CD4-positive, alpha-beta T cell (primary cell): ENCODE measurements around the gene SHMT2. TPM values are rescaled to one million over a fixed set of nuclear protein-coding genes. Genes with fewer than 3 reads are reported as not detected.

Experiments
- ATAC-seq: fragments of 200-7000 bp; cut with Tn5 transposase; one replicate; pipeline ENCODE4 v1.10.0; 2022; ENCODE audit warnings: mild to moderate bottlenecking; ENCODE audit not compliant: poor library complexity
- CTCF ChIA-PET: fragments of 350-600 bp; sonication (Branson Sonifier 250); formaldehyde crosslinking; loops from one replicate; lab custom pipeline; 2021; ENCODE audit warnings: antibody characterized with exemption, inconsistent platforms; lab: Charles Lee
- POLR2A ChIA-PET: fragments of 350-600 bp; sonication (Branson Sonifier 250); formaldehyde crosslinking; loops from one replicate; lab custom pipeline; 2021; ENCODE audit warnings: antibody characterized with exemption, inconsistent platforms; lab: Charles Lee
- DNase-seq, 14 experiments: peaks; one replicate each; pipeline ENCODE4 v3.0.0-alpha.2; 2013 to 2020; ENCODE audit warnings: mixed read lengths in 2 of 14
- H3K27ac ChIP-seq, 2 donors: one replicate each; pipeline versions ENCODE4 v1.5.1 to v1.7.0; 2013; ENCODE audit warnings: low read length in 2 of 2, low read depth in 1 of 2, mild to moderate bottlenecking in 1 of 2
- H3K27me3 ChIP-seq, 2 experiments: 1 replicate in 1 of 2; 2 replicates in 1 of 2; pipeline versions ENCODE4 v1.6.1 to v1.7.0; 2013; ENCODE audit warnings: low read length in 2 of 2, control low read depth in 1 of 2, mild to moderate bottlenecking in 1 of 2, moderate library complexity in 1 of 2; ENCODE audit not compliant: insufficient read depth in 2 of 2, control insufficient read depth in 1 of 2
- H3K36me3 ChIP-seq: one replicate; pipeline ENCODE4 v1.6.1; 2013; ENCODE audit warnings: low read length, control low read depth; ENCODE audit not compliant: insufficient read depth
- H3K4me1 ChIP-seq: one replicate; pipeline ENCODE4 v1.6.1; 2013; ENCODE audit warnings: low read length, control low read depth; ENCODE audit not compliant: insufficient read depth
- H3K4me3 ChIP-seq: one replicate; pipeline ENCODE4 v1.5.1; 2013; ENCODE audit warnings: mild to moderate bottlenecking, low read length, moderate library complexity
- H3K9me3 ChIP-seq, 2 experiments: 1 replicate in 1 of 2; 2 replicates in 1 of 2; pipeline versions ENCODE4 v1.6.1 to v1.7.0; 2013; ENCODE audit warnings: low read length in 2 of 2, mild to moderate bottlenecking in 2 of 2, control low read depth in 1 of 2, moderate library complexity in 1 of 2; ENCODE audit not compliant: control insufficient read depth in 1 of 2, insufficient read depth in 1 of 2
- H3K27ac Mint-ChIP-seq: one replicate; pipeline ENCODE4 v1.8.0; 2020; ENCODE audit warnings: mixed read lengths
- H3K27me3 Mint-ChIP-seq: one replicate; pipeline ENCODE4 v1.8.0; 2021; ENCODE audit warnings: mixed read lengths
- H3K36me3 Mint-ChIP-seq: one replicate; pipeline ENCODE4 v1.8.0; 2021; ENCODE audit warnings: low read depth, mixed read lengths
- H3K4me1 Mint-ChIP-seq: one replicate; pipeline ENCODE4 v1.8.0; 2021; ENCODE audit warnings: low read depth, mixed read lengths
- H3K4me3 Mint-ChIP-seq: one replicate; pipeline ENCODE4 v1.8.0; 2020; ENCODE audit warnings: mild to moderate bottlenecking, mixed read lengths
- H3K9me3 Mint-ChIP-seq: one replicate; pipeline ENCODE4 v1.8.0; 2020; ENCODE audit warnings: mixed read lengths
- CTCF ChIP-seq: fragments of 200-600 bp; IDR thresholded peaks from one replicate; pipeline ENCODE4 v1.8.0; 2022; ENCODE audit warnings: antibody characterized with exemption, mild to moderate bottlenecking
- intact Hi-C, 2 experiments: fragments of 100-400 bp; cut with DNase I in 1 of 2; cut with micrococcal nuclease in 1 of 2; formaldehyde crosslinking; loops; one replicate each; pipeline versions ENCODE4 v1.15.1 to v1.9.0; 2023 to 2025; cut with DNase I, micrococcal nuclease
- total RNA-seq, 174 experiments: library from RNA in 2 of 174; stranded (reverse) in 2 of 174; gene quantifications; one replicate each; pipeline ENCODE4 v1.2.3 and lab custom pipeline; 2021 to 2026

The SHMT2 gene
- total RNA-seq, 2 experiments from 2014 or later, result 21.3 to 22.2 TPM

GRCh38 chr12:57236925-57237595 lies 7.5 kb downstream of the SHMT2 start:
- ChIA-PET POLR2A (interaction anchor here (0.6 to 1.2 kb wide), 2 partner anchors 11 to 23 kb away, joined by 3 to 5 read pairs; no protein-coding TSS in a partner anchor), CTCF (interaction anchor here (6.0 to 10.7 kb wide), 2 partner anchors 9 to 21 kb away, joined by 127 to 225 read pairs; partner anchors contain the start of genes NXPH4 and SHMT2)
- H3K9me3 ChIP-seq, result peaks cover 0 to 27% of the 10 kb centered on the region in 2 experiments
- ATAC-seq (no peak), DNase-seq (peak in 1 of 14 experiments; percentile 43)
- peaks cover 46 to 48% of the 10 kb centered on the region in 2 experiments for H3K27me3 ChIP-seq
- Mint-ChIP-seq H3K4me1 (peaks cover 76% of the 10 kb centered on the region), H3K36me3 (peaks cover 26% of the 10 kb centered on the region), H3K27me3 (peaks cover 60% of the 10 kb centered on the region), H3K27ac (no peak overlapping the region), H3K9me3 (no peaks in the 10 kb centered on the region), H3K4me3 (peak overlapping the region; percentile 89)
- no peak for TF ChIP-seq CTCF
- H3K4me1 ChIP-seq, result peaks cover 77% of the 10 kb centered on the region
- no peak overlapping the region for H3K4me3 ChIP-seq
- H3K36me3 ChIP-seq, result peaks cover 27% of the 10 kb centered on the region
- H3K27ac ChIP-seq, result no peak overlapping the region
- intact Hi-C loops, result loop anchor here in 1 of 2 experiments (5.0 kb wide), 1 partner anchor 110 kb away; the partner anchor contains the start of gene LRP1

- Mint-ChIP-seq H3K36me3 (peaks cover 22% of the 10 kb centered on the region), H3K9me3 (no peaks in the 10 kb centered on the region), H3K4me3 (peak overlapping the region; percentile 89), H3K4me1 (peaks cover 81% of the 10 kb centered on the region), H3K27ac (no peak overlapping the region), H3K27me3 (peaks cover 65% of the 10 kb centered on the region)
- Histone ChIP-seq H3K27me3 (peaks cover 51 to 53% of the 10 kb centered on the region in 2 experiments), H3K4me1 (peaks cover 82% of the 10 kb centered on the region), H3K36me3 (peaks cover 22% of the 10 kb centered on the region), H3K4me3 (no peak overlapping the region), H3K9me3 (peaks cover 0 to 27% of the 10 kb centered on the region in 2 experiments), H3K27ac (no peak overlapping the region)
- ATAC-seq (no peak), DNase-seq (no peak)
- intact Hi-C loops, result loop anchor here in 1 of 2 experiments (5.0 kb wide), 1 partner anchor 110 kb away; the partner anchor contains the start of gene LRP1
- ChIA-PET CTCF (interaction anchor here (6.0 to 10.7 kb wide), 2 partner anchors 10 to 21 kb away, joined by 127 to 225 read pairs; partner anchors contain the start of genes NXPH4 and SHMT2), POLR2A (interaction anchor here (0.6 to 3.6 kb wide), 3 partner anchors 8 to 24 kb away, joined by 3 to 48 read pairs (median 5); partner anchors contain the start of gene SHMT2)
- TF ChIP-seq CTCF, result no peak
Measured at GRCh38 chr12:57237596-57237931, 8.1 kb downstream of the SHMT2 start.

- peaks cover 87% of the 10 kb centered on the region for H3K4me1 ChIP-seq
- TF ChIP-seq CTCF, result no peak
- H3K36me3 ChIP-seq, result peaks cover 16% of the 10 kb centered on the region
- no peak overlapping the region for H3K27ac ChIP-seq
- intact Hi-C loops, result loop anchor here in 1 of 2 experiments (2.0 to 5.0 kb wide), 2 partner anchors 13 to 111 kb away; partner anchors contain the start of gene LRP1
- DNase-seq (peak in 3 of 14 experiments; percentile 55 to 65 (median 62)), ATAC-seq (no peak)
- peaks cover 71% of the 10 kb centered on the region for H3K27me3 Mint-ChIP-seq
- peaks cover 85% of the 10 kb centered on the region for H3K4me1 Mint-ChIP-seq
- peaks cover 17% of the 10 kb centered on the region for H3K36me3 Mint-ChIP-seq
- CTCF ChIA-PET, result interaction anchor here (0.6 to 10.7 kb wide), 14 partner anchors 10 to 469 kb away, joined by 3 to 225 read pairs (median 4); partner anchors contain the start of genes LRP1, NXPH4, SHMT2 and STAT6
- peak overlapping the region; percentile 82 for H3K4me3 ChIP-seq
- peaks cover 0 to 27% of the 10 kb centered on the region in 2 experiments for H3K9me3 ChIP-seq
- no peak overlapping the region for H3K27ac Mint-ChIP-seq
- POLR2A ChIA-PET, result interaction anchor here (0.6 to 3.6 kb wide), 5 partner anchors 8 to 25 kb away, joined by 3 to 48 read pairs (median 13); partner anchors contain the start of gene SHMT2
- peak overlapping the region; percentile 96 for H3K4me3 Mint-ChIP-seq
- H3K27me3 ChIP-seq, result peaks cover 58 to 60% of the 10 kb centered on the region in 2 experiments
- no peaks in the 10 kb centered on the region for H3K9me3 Mint-ChIP-seq
Measured at GRCh38 chr12:57237932-57238853, 8.7 kb downstream of the SHMT2 start.
